ENCODE results near the gene KDM1A. TPM values are rescaled to one million over a fixed set of nuclear protein-coding genes. Genes with fewer than 3 reads are reported as not detected.
A peak's percentile ranks its signal among the peaks of the same experiment; 100 is the strongest.

The KDM1A gene
- polyA plus RNA-seq, 1 donor (not counting 4 experiments of a cell fraction or from before 2014, with no cell fraction given): 84.8 TPM

DNA sequence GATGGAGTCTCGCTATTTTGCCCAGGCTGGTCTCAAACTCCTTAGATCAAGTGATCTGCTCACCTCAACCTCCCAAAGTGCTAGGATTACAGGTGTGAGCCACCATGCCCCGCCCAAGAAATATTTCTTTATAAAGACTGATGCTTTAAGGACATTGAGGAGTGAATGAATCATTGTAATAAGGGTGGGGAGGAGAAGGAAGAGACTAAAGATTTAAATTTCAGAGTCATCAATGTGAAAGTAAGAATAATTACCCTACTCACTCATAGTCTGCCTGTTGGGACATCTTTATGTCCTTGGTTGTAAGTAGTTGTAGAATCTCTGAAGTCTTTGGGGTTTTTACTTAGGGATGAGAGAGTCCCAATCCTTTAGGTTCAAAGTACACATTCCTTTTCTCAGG lies 7.3 kb downstream of the KDM1A start:
- H3K79me2 ChIP-seq (ENCODE audit: control insufficient read depth, insufficient read depth, low read length): peaks cover 96% of the 10 kb centered on the region
- no peaks in the 10 kb centered on the region for H3K9me3 ChIP-seq (ENCODE audit: control insufficient read depth, low read depth, low read length)
- FAIRE-seq (no peak), DNase-seq (ENCODE audit: low read depth, low spot score) (peak; percentile 11)
- dilution Hi-C loops (cut with MboI; ENCODE audit: extremely low pct_ligation_motif_present, low sequenced_read_pairs): no loop called here
- H3K4me3 ChIP-seq (ENCODE audit: control insufficient read depth in 2 of 3, extremely low read depth in 1 of 3, insufficient read depth in 2 of 3, low read depth in 1 of 3, low read length in 3 of 3): no peak overlapping the region
- H2AFZ ChIP-seq (ENCODE audit: control insufficient read depth, low read length): no peak overlapping the region
- H3K4me2 ChIP-seq (ENCODE audit: control insufficient read depth, extremely low read depth, insufficient read depth, low read depth, low read length): no peak overlapping the region
- no peak overlapping the region for H3K9ac ChIP-seq (ENCODE audit: control insufficient read depth, extremely low read depth, insufficient read depth, low read length)
- H3K9me1 ChIP-seq (ENCODE audit: control insufficient read depth, extremely low read depth, insufficient read depth, low read length): no peaks in the 10 kb centered on the region
- no peak for TF ChIP-seq CTCF (optimal IDR thresholded peaks at IDR 0.05 in 1 of 3, IDR thresholded peaks at IDR 0.05 in 1 of 3, conservative IDR thresholded peaks at IDR 0.05 in 1 of 3; ENCODE audit: extremely low read depth in 1 of 3, insufficient read depth in 2 of 3, low read length in 3 of 3)
- TF ChIP-seq EZH2 (IDR thresholded peaks at IDR 0.05; ENCODE audit: low read length): no peak
- H3K27ac ChIP-seq (ENCODE audit: control insufficient read depth, insufficient read depth, low read length): no peak overlapping the region
- H3K4me1 ChIP-seq (ENCODE audit: control insufficient read depth, extremely low read depth, insufficient read depth, low read length): peaks cover 3% of the 10 kb centered on the region
- peaks cover 0 to 5% of the 10 kb centered on the region in 2 experiments for H3K36me3 ChIP-seq (ENCODE audit: control insufficient read depth in 2 of 2, extremely low read depth in 1 of 2, insufficient read depth in 2 of 2, low read length in 2 of 2)
- H4K20me1 ChIP-seq (ENCODE audit: control insufficient read depth, extremely low read depth, insufficient read depth, low read length): no peaks in the 10 kb centered on the region
- H3K27me3 ChIP-seq (ENCODE audit: control insufficient read depth, extremely low read depth, insufficient read depth, low read length): no peaks in the 10 kb centered on the region

GRCh38 chr1:23027352-23027907 lies 8.2 kb downstream of the KDM1A start:
- TF ChIP-seq EZH2 (IDR thresholded peaks at IDR 0.05; ENCODE audit: low read length) (no peak), CTCF (optimal IDR thresholded peaks at IDR 0.05 in 1 of 3, IDR thresholded peaks at IDR 0.05 in 1 of 3, conservative IDR thresholded peaks at IDR 0.05 in 1 of 3; ENCODE audit: extremely low read depth in 1 of 3, insufficient read depth in 2 of 3, low read length in 3 of 3) (no peak)
- no peaks in the 10 kb centered on the region for H3K9me3 ChIP-seq (ENCODE audit: control insufficient read depth, low read depth, low read length)
- FAIRE-seq (no peak), DNase-seq (ENCODE audit: low read depth, low spot score) (no peak)
- H2AFZ ChIP-seq (ENCODE audit: control insufficient read depth, low read length): no peak overlapping the region
- no peak overlapping the region for H3K4me3 ChIP-seq (ENCODE audit: control insufficient read depth in 2 of 3, extremely low read depth in 1 of 3, insufficient read depth in 2 of 3, low read depth in 1 of 3, low read length in 3 of 3)
- H3K27ac ChIP-seq (ENCODE audit: control insufficient read depth, insufficient read depth, low read length): no peak overlapping the region
- H3K4me2 ChIP-seq (ENCODE audit: control insufficient read depth, extremely low read depth, insufficient read depth, low read depth, low read length): no peak overlapping the region
- peaks cover 92% of the 10 kb centered on the region for H3K79me2 ChIP-seq (ENCODE audit: control insufficient read depth, insufficient read depth, low read length)
- H3K27me3 ChIP-seq (ENCODE audit: control insufficient read depth, extremely low read depth, insufficient read depth, low read length): no peaks in the 10 kb centered on the region
- no peaks in the 10 kb centered on the region for H4K20me1 ChIP-seq (ENCODE audit: control insufficient read depth, extremely low read depth, insufficient read depth, low read length)
- H3K4me1 ChIP-seq (ENCODE audit: control insufficient read depth, extremely low read depth, insufficient read depth, low read length): peaks cover 2% of the 10 kb centered on the region
- H3K9ac ChIP-seq (ENCODE audit: control insufficient read depth, extremely low read depth, insufficient read depth, low read length): no peak overlapping the region
- H3K9me1 ChIP-seq (ENCODE audit: control insufficient read depth, extremely low read depth, insufficient read depth, low read length): no peaks in the 10 kb centered on the region
- peaks cover 2 to 5% of the 10 kb centered on the region in 2 experiments for H3K36me3 ChIP-seq (ENCODE audit: control insufficient read depth in 2 of 2, extremely low read depth in 1 of 2, insufficient read depth in 2 of 2, low read length in 2 of 2)
- dilution Hi-C loops (cut with MboI; ENCODE audit: extremely low pct_ligation_motif_present, low sequenced_read_pairs): no loop called here
